GM12878 (cell line): Measurements from ENCODE around the gene TAF4. TPM values are rescaled to one million over a fixed set of nuclear protein-coding genes. Genes with fewer than 3 reads are reported as not detected.

Source experiments
- ATAC-seq: fragments of 200-7000 bp; cut with Tn5 transposase; 3 replicates; pipeline ENCODE4 v1.9.1; 2020; ENCODE audit warnings: mild to moderate bottlenecking, moderate library complexity
- BruUV-seq: library from RNA; stranded (reverse); fragments of 400-500 nt; replicated peaks from 2 replicates; lab custom pipeline; 2021; lab: Mats Ljungman, UMichigan
- CTCF ChIA-PET: fragments of 300-600 bp; sonication (Branson Sonifier 250); formaldehyde crosslinking; extraction: SDS; loops from one replicate; lab custom pipeline; 2021; ENCODE audit warnings: inconsistent platforms; lab: Yijun Ruan, JAX
- POLR2A ChIA-PET: fragments of 350-600 bp; formaldehyde crosslinking; extraction: SDS; loops from one replicate; lab custom pipeline; 2021; ENCODE audit warnings: inconsistent platforms; lab: Charles Lee
- RAD21 ChIA-PET: fragments of 300-600 bp; sonication (Branson Sonifier 250); formaldehyde crosslinking; loops from one replicate; lab custom pipeline; 2023; ENCODE audit warnings: antibody characterized with exemption; ENCODE audit not compliant: unreplicated experiment; lab: Charles Lee
- SMC1A ChIA-PET: fragments of 300-600 bp; sonication (Branson Sonifier 250); formaldehyde crosslinking; loops from one replicate; lab custom pipeline; 2023; ENCODE audit not compliant: unreplicated experiment, uncharacterized antibody; lab: Charles Lee
- DNase-seq: peaks from one replicate; pipeline ENCODE4 v3.0.0-alpha.2; 2011; ENCODE audit warnings: low read depth, low spot score
- FAIRE-seq: peaks from 3 replicates; lab custom pipeline; 2011; peaks lifted over from hg19 to GRCh38; lab: Jason Lieb, UNC
- H2AFZ ChIP-seq: 2 replicates; pipeline ENCODE4 v1.6.0; 2011; ENCODE audit warnings: low read depth, low read length, control low read depth; ENCODE audit not compliant: control insufficient read depth
- H3K27ac ChIP-seq: 2 replicates; pipeline ENCODE4 v1.5.1; 2011; ENCODE audit warnings: control low read depth; ENCODE audit not compliant: control insufficient read depth, insufficient read depth
- H3K27me3 ChIP-seq, 2 experiments: replicated peaks in 1 of 2; 2 replicates each; pipeline versions ENCODE4 v1.6.0 to v1.6.1; 2011; ENCODE audit warnings: low read length in 1 of 2; ENCODE audit not compliant: control insufficient read depth in 2 of 2, insufficient read depth in 2 of 2
- H3K36me3 ChIP-seq, 2 experiments: 2 replicates each; pipeline ENCODE4 v1.5.1; 2011; ENCODE audit warnings: low read length in 1 of 2; ENCODE audit not compliant: control insufficient read depth in 2 of 2, insufficient read depth in 2 of 2
- H3K4me1 ChIP-seq: 2 replicates; pipeline ENCODE4 v1.6.1; 2011; ENCODE audit warnings: mild to moderate bottlenecking, low read length, moderate library complexity, mixed read lengths; ENCODE audit not compliant: control insufficient read depth, insufficient read depth
- H3K4me2 ChIP-seq: 2 replicates; pipeline ENCODE4 v1.6.0; 2011; ENCODE audit warnings: control low read depth; ENCODE audit not compliant: control insufficient read depth, insufficient read depth
- H3K4me3 ChIP-seq: fragments of 200-600 bp; sonication (generic); 2 replicates; pipeline ENCODE4 v1.5.1; 2016
- H3K79me2 ChIP-seq: 2 replicates; pipeline ENCODE4 v1.6.0; 2011; ENCODE audit warnings: low read length; ENCODE audit not compliant: control insufficient read depth, insufficient read depth
- H3K9ac ChIP-seq: 2 replicates; pipeline ENCODE4 v1.8.0; 2011; ENCODE audit warnings: low read length, control low read depth, mixed read lengths; ENCODE audit not compliant: control insufficient read depth, insufficient read depth
- H3K9me3 ChIP-seq: replicated peaks from 3 replicates; pipeline ENCODE4 v1.5.1; 2011; ENCODE audit warnings: mild to moderate bottlenecking, low read length; ENCODE audit not compliant: control insufficient read depth, insufficient read depth
- H4K20me1 ChIP-seq: 2 replicates; pipeline ENCODE4 v1.6.0; 2011; ENCODE audit not compliant: control insufficient read depth, insufficient read depth
- BCL11A ChIP-seq: IDR thresholded peaks from 2 replicates; pipeline ENCODE4 v1.6.1; 2011; ENCODE audit warnings: low read depth, low read length
- ETV6 ChIP-seq, 2 experiments: fragments of 450-650 bp in 1 of 2; IDR thresholded peaks in 1 of 2; conservative IDR thresholded peaks in 1 of 2; 2 replicates each; pipeline ENCODE4 v1.6.1; 2014; ENCODE audit warnings: antibody characterized with exemption in 1 of 2, borderline replicate concordance in 1 of 2, low read depth in 1 of 2, mild to moderate bottlenecking in 1 of 2, moderate library complexity in 1 of 2
- FOS ChIP-seq: IDR thresholded peaks from 3 replicates; pipeline ENCODE4 v1.6.1; 2011; ENCODE audit warnings: borderline replicate concordance; ENCODE audit not compliant: insufficient read length; ENCODE audit errors: extremely low read depth
- GATAD2B ChIP-seq: fragments of 450-650 bp; conservative IDR thresholded peaks from 2 replicates; pipeline ENCODE4 v1.6.1; 2017; ENCODE audit warnings: low read depth, mild to moderate bottlenecking, moderate library complexity
- NR2C2 ChIP-seq: IDR thresholded peaks from 2 replicates; pipeline ENCODE4 v1.6.1; 2011; ENCODE audit warnings: borderline replicate concordance, low read depth; ENCODE audit not compliant: control insufficient read depth, insufficient read length
- SIN3A ChIP-seq: IDR thresholded peaks from 2 replicates; pipeline ENCODE4 v1.6.1; 2012; ENCODE audit warnings: low read depth, low read length, improper control_type of control experiment
- SMAD1 ChIP-seq: fragments of 450-650 bp; IDR thresholded peaks from 2 replicates; pipeline ENCODE4 v1.6.1; 2018; ENCODE audit warnings: mild to moderate bottlenecking, low read depth; ENCODE audit not compliant: partially characterized antibody
- SP1 ChIP-seq: IDR thresholded peaks from one replicate; pipeline ENCODE4 v1.6.1; 2011; ENCODE audit warnings: low read depth, low read length
- TCF7 ChIP-seq: IDR thresholded peaks from 2 replicates; pipeline ENCODE4 v1.6.1; 2014; ENCODE audit warnings: antibody characterized with exemption, borderline replicate concordance
- ZNF384 ChIP-seq: IDR thresholded peaks from 2 replicates; pipeline ENCODE4 v1.6.1; 2012; ENCODE audit warnings: low read depth, mild to moderate bottlenecking, low read length, improper control_type of control experiment, borderline replicate concordance
- ZNF592 ChIP-seq: fragments of 450-650 bp; IDR thresholded peaks from 2 replicates; pipeline ENCODE4 v1.6.1; 2017; ENCODE audit warnings: mild to moderate bottlenecking, moderate library complexity
- ZZZ3 ChIP-seq: IDR thresholded peaks from 2 replicates; pipeline ENCODE4 v1.6.1; 2011; ENCODE audit warnings: low read depth; ENCODE audit not compliant: control insufficient read depth, insufficient read length
- WGBS: methylation state at CpG from one replicate; pipeline ENCODE4 v1.1.6; 2016; ENCODE audit warnings: low lambda C conversion rate; ENCODE audit not compliant: insufficient replicate concordance, insufficient coverage; ENCODE audit errors: missing lambda C conversion rate; 5-methylcytosine and 5-hydroxymethylcytosine counted together
- in situ Hi-C: fragments of 300-500 bp; cut with MboI; formaldehyde crosslinking; loops from 9 replicates; pipeline ENCODE4 v1.14.3; 2018; ENCODE audit warnings: mixed read lengths
- intact Hi-C: fragments of 100-400 bp; cut with micrococcal nuclease; formaldehyde crosslinking; loops from one replicate; pipeline ENCODE4 v1.14.2; 2022; ENCODE audit not compliant: unreplicated experiment
- polyA plus RNA-seq, 11 experiments: library from polyadenylated mRNA; depleted of rRNA in 4 of 11; unstranded in 6 of 11; stranded (reverse) in 5 of 11; fragments of >200 nt; fragmentation: Nextera tagmentation in 4 of 11; fragmentation: Illumina TruSeq in 1 of 11; extraction: Ambion mirVana in 4 of 11; extraction: Trizol in 1 of 11; gene quantifications; 1 replicate in 1 of 11; 2 replicates in 10 of 11; pipeline versions ENCODE4 v1.2.1 to v1.2.3, GENCODE V29; 2011 to 2016; ENCODE audit warnings: inconsistent platforms in 2 of 11, missing spikeins in 2 of 11, low read depth in 1 of 11
- total RNA-seq, 4 experiments: library from RNA; depleted of rRNA in 3 of 4; stranded (reverse); fragments of >200 nt in 3 of 4; fragmentation: Illumina TruSeq in 1 of 4; extraction: Trizol in 1 of 4; gene quantifications; 2 replicates each; pipeline versions ENCODE4 v1.2.1 to v1.2.3, GENCODE V29; 2013 to 2021

The TAF4 gene
- total and polyA plus RNA-seq, 10 of the 15 experiments (the other 5 are each of a cell fraction or from before 2014, with no cell fraction given): 0.39 to 16.9 (median 3.4) TPM

- H3K4me1 ChIP-seq: no peaks in the 10 kb centered on the region
- ChIA-PET CTCF (no interaction called here), POLR2A (no interaction called here)
- no peak for DNase-seq
- no peak overlapping the region for H3K4me2 ChIP-seq
- TF ChIP-seq BCL11A: no peak
- TF ChIP-seq SMAD1: no peak
- no peak for TF ChIP-seq NR2C2
- TF ChIP-seq FOS: no peak
- no peak for TF ChIP-seq SP1
- TF ChIP-seq SIN3A: no peak
- TF ChIP-seq, all 136 proteins: peak for 0
- no peak for ATAC-seq
- no peaks in the 10 kb centered on the region for H3K36me3 ChIP-seq
- H3K79me2 ChIP-seq: no peaks in the 10 kb centered on the region
- intact Hi-C loops: no loop called here
- no peak overlapping the region for H3K4me3 ChIP-seq
- RAD21 ChIA-PET: no interaction called here
- no peaks in the 10 kb centered on the region for H3K27me3 ChIP-seq
- H2AFZ ChIP-seq: no peak overlapping the region
- no TSS peak for BruUV-seq
- no peaks in the 10 kb centered on the region; the same call in 2 of the 3 replicates for H3K9me3 ChIP-seq
- H3K9ac ChIP-seq: no peak overlapping the region
- WGBS: 82% methylated on average over 43 of the region's 43 CpGs
- H3K27ac ChIP-seq: no peak overlapping the region
- H4K20me1 ChIP-seq: no peaks in the 10 kb centered on the region
- SMC1A ChIA-PET: no interaction called here
- in situ Hi-C loops: no loop called here
- FAIRE-seq: no peak
Observed at GRCh38 chr20:61927826-61928541, 137.7 kb downstream of the TAF4 start.

- FAIRE-seq: no peak
- H3K4me3 ChIP-seq: no peak overlapping the region
- H3K27me3 ChIP-seq: no peaks in the 10 kb centered on the region
- no peak for ATAC-seq
- ChIA-PET POLR2A (no interaction called here), SMC1A (no interaction called here), RAD21 (no interaction called here), CTCF (no interaction called here)
- no peak overlapping the region for H3K9ac ChIP-seq
- H3K27ac ChIP-seq: no peak overlapping the region
- in situ Hi-C loops (no loop called here), intact Hi-C loops (no loop called here)
- 79% methylated on average over 21 of the region's 21 CpGs for WGBS
- no peaks in the 10 kb centered on the region for H3K79me2 ChIP-seq
- no peak overlapping the region for H3K4me2 ChIP-seq
- H2AFZ ChIP-seq: no peak overlapping the region
- H3K4me1 ChIP-seq: no peaks in the 10 kb centered on the region
- H3K9me3 ChIP-seq: no peaks in the 10 kb centered on the region; the same call in 2 of the 3 replicates
- no TSS peak for BruUV-seq
- H4K20me1 ChIP-seq: no peaks in the 10 kb centered on the region
- no peaks in the 10 kb centered on the region for H3K36me3 ChIP-seq
- DNase-seq: no peak
- TF ChIP-seq ZNF592: no peak
- no peak for TF ChIP-seq ZNF384
- TF ChIP-seq TCF7: no peak
- TF ChIP-seq ETV6 (conservative IDR thresholded peaks at IDR 0.05 in 1 of 2, IDR thresholded peaks at IDR 0.05 in 1 of 2; ENCODE audit: borderline replicate concordance in 1 of 2, low read depth in 1 of 2): no peak
- no peak for TF ChIP-seq GATAD2B
- no peak for TF ChIP-seq ZZZ3
- TF ChIP-seq FOS: no peak
Observed at GRCh38 chr20:61927193-61927825, 138.4 kb downstream of the TAF4 start.
